Chondrocyte (in vitro differentiated cells): Measurements from ENCODE around the gene MME. TPM values are rescaled to one million over a fixed set of nuclear protein-coding genes. Genes with fewer than 3 reads are reported as not detected.

Experiments
- DNase-seq: peaks from one replicate; pipeline ENCODE4 v3.0.0; 2021; ENCODE audit warnings: mixed read lengths, low spot score
- H3K27ac Mint-ChIP-seq: one replicate; pipeline ENCODE4 v1.8.0; 2021; ENCODE audit warnings: mild to moderate bottlenecking, moderate library complexity, mixed read lengths; ENCODE audit not compliant: unreplicated experiment
- H3K27me3 Mint-ChIP-seq: 2 replicates; pipeline ENCODE4 v1.8.0; 2021; ENCODE audit warnings: low read depth, mixed read lengths
- H3K36me3 Mint-ChIP-seq: 2 replicates; pipeline ENCODE4 v1.8.0; 2021; ENCODE audit warnings: low read depth, mixed read lengths
- H3K4me1 Mint-ChIP-seq: 2 replicates; pipeline ENCODE4 v1.8.0; 2021; ENCODE audit warnings: low read depth, mild to moderate bottlenecking, mixed read lengths
- H3K4me3 Mint-ChIP-seq: one replicate; pipeline ENCODE4 v1.8.0; 2021; ENCODE audit warnings: mild to moderate bottlenecking, moderate library complexity, mixed read lengths; ENCODE audit not compliant: unreplicated experiment
- H3K9me3 Mint-ChIP-seq: 2 replicates; pipeline ENCODE4 v1.8.0; 2021; ENCODE audit warnings: low read depth, mixed read lengths
- total RNA-seq: library from RNA; stranded (reverse); gene quantifications from 3 replicates; pipeline ENCODE4 v1.2.1, GENCODE V29; 2021
- TF ChIP-seq, protein P1 (sequence below): fragments of 200-600 bp; sonication (generic); IDR thresholded peaks from 2 replicates; pipeline ENCODE4 v1.5.0; 2021; ENCODE audit warnings: antibody characterized with exemption, mild to moderate bottlenecking, moderate library complexity

Gene MME
- total RNA-seq, 1 donor from 2014 or later = 2.5 TPM

DNA sequence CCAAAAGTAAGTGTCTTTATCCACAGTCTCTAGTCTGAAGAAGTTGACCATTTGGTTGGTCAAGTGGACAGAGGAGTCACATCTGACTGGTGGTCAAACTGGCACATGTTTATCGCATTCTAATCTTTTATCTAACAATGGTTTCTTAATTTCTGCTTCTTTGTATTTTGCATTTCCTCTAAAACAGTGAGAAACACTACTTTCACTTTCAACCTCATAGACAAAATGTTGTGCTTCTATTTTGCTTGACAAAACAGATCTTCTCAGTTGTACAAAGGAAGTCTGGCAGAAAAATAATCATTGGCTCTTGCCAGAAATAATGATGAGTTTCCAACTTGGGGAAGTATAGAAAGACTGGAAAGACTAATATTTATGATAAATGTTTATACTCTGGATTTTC is 103.9 kb downstream of the MME start:
- Mint-ChIP-seq H3K9me3 (no peaks in the 10 kb centered on the region), H3K36me3 (no peaks in the 10 kb centered on the region), H3K4me3 (no peak overlapping the region), H3K27ac (no peak overlapping the region), H3K4me1 (peaks cover 7% of the 10 kb centered on the region), H3K27me3 (peaks cover 2% of the 10 kb centered on the region)
- TF ChIP-seq, protein P1, sequence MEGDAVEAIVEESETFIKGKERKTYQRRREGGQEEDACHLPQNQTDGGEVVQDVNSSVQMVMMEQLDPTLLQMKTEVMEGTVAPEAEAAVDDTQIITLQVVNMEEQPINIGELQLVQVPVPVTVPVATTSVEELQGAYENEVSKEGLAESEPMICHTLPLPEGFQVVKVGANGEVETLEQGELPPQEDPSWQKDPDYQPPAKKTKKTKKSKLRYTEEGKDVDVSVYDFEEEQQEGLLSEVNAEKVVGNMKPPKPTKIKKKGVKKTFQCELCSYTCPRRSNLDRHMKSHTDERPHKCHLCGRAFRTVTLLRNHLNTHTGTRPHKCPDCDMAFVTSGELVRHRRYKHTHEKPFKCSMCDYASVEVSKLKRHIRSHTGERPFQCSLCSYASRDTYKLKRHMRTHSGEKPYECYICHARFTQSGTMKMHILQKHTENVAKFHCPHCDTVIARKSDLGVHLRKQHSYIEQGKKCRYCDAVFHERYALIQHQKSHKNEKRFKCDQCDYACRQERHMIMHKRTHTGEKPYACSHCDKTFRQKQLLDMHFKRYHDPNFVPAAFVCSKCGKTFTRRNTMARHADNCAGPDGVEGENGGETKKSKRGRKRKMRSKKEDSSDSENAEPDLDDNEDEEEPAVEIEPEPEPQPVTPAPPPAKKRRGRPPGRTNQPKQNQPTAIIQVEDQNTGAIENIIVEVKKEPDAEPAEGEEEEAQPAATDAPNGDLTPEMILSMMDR = no peak
- DNase-seq = no peak

DNA sequence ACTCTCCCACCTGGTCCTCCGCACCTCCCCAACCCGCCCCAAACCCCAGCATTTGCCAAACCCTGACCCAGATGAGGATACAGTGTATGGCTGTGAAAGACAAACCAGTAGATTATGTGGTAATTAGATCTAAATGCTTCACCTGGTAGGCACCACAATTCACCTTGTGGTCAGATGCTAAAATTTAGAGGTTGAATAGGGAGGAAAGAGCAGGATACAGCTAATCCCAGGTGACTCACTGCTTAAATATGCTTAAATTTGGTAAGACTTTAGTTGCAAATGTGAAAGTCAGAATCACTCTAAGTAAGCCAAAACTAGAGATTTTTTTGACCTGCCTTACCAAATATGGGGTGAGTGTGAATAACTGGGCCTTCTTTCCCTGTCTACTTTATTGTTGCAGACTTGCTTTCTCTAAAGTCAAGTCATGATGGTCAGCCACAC is 105.5 kb downstream of the MME start:
- Mint-ChIP-seq H3K27ac (no peak overlapping the region), H3K9me3 (no peaks in the 10 kb centered on the region), H3K27me3 (no peaks in the 10 kb centered on the region), H3K4me3 (no peak overlapping the region), H3K4me1 (peaks cover 7% of the 10 kb centered on the region), H3K36me3 (no peaks in the 10 kb centered on the region)
- no peak for DNase-seq
- TF ChIP-seq, protein P1 = no peak

DNA sequence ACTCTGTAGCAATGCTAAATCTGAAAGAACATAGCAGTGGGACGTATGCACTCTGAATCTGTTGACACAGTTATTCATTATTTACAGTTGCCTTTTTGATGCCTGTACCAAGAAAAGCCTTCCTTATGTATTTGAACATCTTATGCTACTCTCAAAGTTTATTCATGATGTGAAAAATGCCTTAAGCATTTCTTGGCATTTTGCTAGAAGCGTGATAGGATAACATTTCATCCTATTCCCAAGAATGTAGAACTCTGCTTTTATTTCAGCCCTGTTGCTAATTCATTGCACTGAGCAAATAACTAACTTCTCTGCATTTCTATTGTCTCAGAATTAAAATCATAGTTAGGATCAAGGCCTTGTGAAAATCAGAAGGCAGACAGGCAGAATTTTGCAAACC is 107.9 kb downstream of the MME start:
- H3K36me3 Mint-ChIP-seq = no peaks in the 10 kb centered on the region
- H3K27me3 Mint-ChIP-seq = peaks cover 1% of the 10 kb centered on the region
- H3K9me3 Mint-ChIP-seq = no peaks in the 10 kb centered on the region
- H3K4me1 Mint-ChIP-seq = peaks cover 7% of the 10 kb centered on the region
- no peak for DNase-seq
- H3K4me3 Mint-ChIP-seq = no peak overlapping the region
- TF ChIP-seq, protein P1 = no peak
- no peak overlapping the region for H3K27ac Mint-ChIP-seq

DNA sequence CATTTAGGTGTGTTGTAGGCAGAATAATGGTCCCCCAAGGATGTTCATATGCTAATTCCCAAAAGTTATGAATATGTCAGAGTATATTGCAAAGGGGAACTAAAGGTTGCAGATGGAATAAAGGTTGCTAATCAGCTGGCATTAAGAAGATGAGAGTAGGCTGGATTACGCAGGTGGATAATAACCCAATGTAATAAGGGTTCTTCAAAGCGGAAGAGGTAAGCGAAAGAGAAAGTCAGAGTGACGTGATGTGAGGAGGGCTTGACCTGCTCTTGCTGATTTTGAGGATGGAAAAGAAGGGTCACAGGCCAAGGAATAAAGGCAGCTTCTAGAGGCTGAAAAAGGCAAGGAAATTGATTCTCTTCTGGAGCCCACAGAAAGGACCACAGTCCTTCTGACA is 109.4 kb downstream of the MME start:
- DNase-seq = no peak
- no peak overlapping the region for H3K4me3 Mint-ChIP-seq
- H3K9me3 Mint-ChIP-seq = no peaks in the 10 kb centered on the region
- TF ChIP-seq, protein P1 = no peak
- no peaks in the 10 kb centered on the region for H3K36me3 Mint-ChIP-seq
- peaks cover 7% of the 10 kb centered on the region for H3K4me1 Mint-ChIP-seq
- H3K27ac Mint-ChIP-seq = no peak overlapping the region
- H3K27me3 Mint-ChIP-seq = peaks cover 1% of the 10 kb centered on the region

DNA sequence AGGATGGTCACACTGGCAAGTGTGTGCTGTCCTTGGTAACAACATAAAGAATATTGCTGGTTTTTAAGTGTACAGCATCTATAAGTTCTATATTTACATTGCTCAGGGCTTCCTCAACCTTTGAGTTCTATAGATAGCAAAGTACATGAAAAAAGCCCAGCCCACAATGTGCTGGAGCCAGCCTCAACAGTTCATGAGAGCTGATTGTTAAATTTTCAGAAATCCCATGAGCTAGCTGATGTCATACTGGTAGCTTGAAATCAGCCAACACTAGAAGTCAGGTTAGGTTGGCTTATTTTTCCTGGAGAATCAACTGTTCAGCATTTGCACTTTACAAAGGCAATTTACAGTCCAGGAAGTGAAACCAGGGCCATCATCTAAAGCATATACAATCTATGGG is 110.6 kb downstream of the MME start:
- TF ChIP-seq, protein P1 = no peak
- H3K9me3 Mint-ChIP-seq = no peaks in the 10 kb centered on the region

More for the DNA sequence above, 110.6 kb downstream of the MME start:
- Mint-ChIP-seq H3K36me3 (no peaks in the 10 kb centered on the region), H3K4me1 (peaks cover 7% of the 10 kb centered on the region), H3K27ac (no peak overlapping the region), H3K4me3 (no peak overlapping the region), H3K27me3 (peaks cover 1% of the 10 kb centered on the region)
- DNase-seq = no peak
